ENCODE results near the gene NIM1K. TPM values are rescaled to one million over a fixed set of nuclear protein-coding genes. Genes with fewer than 3 reads are reported as not detected.

NIM1K gene
- total RNA-seq, 1 experiment from 2014 or later, result 0.07 TPM

- no peak overlapping the region for H3K27ac Mint-ChIP-seq
- H3K4me3 Mint-ChIP-seq, result no peak overlapping the region
- CTCF ChIA-PET, result no interaction called here
- H3K4me1 Mint-ChIP-seq, result peaks cover 22% of the 10 kb centered on the region
- DNase-seq (ENCODE audit: low spot score), result no peak
- TF ChIP-seq FOXP1 (CRISPR knock-in tag; IDR thresholded peaks at IDR 0.05; ENCODE audit: borderline replicate concordance) (no peak), TCF7 (CRISPR knock-in tag; IDR thresholded peaks at IDR 0.05; ENCODE audit: low read depth) (no peak), NFYB (CRISPR knock-in tag; conservative IDR thresholded peaks at IDR 0.05; ENCODE audit: low read depth) (no peak), NFATC4 (CRISPR knock-in tag; IDR thresholded peaks at IDR 0.05) (no peak), NFE2L1 (CRISPR knock-in tag; IDR thresholded peaks at IDR 0.05) (no peak), ERG (CRISPR knock-in tag; IDR thresholded peaks at IDR 0.05) (no peak), ZNF219 (CRISPR knock-in tag; IDR thresholded peaks at IDR 0.05; ENCODE audit: borderline replicate concordance) (no peak)
- TF ChIP-seq, protein P1, sequence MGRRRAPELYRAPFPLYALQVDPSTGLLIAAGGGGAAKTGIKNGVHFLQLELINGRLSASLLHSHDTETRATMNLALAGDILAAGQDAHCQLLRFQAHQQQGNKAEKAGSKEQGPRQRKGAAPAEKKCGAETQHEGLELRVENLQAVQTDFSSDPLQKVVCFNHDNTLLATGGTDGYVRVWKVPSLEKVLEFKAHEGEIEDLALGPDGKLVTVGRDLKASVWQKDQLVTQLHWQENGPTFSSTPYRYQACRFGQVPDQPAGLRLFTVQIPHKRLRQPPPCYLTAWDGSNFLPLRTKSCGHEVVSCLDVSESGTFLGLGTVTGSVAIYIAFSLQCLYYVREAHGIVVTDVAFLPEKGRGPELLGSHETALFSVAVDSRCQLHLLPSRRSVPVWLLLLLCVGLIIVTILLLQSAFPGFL (CRISPR knock-in tag; IDR thresholded peaks at IDR 0.05; ENCODE audit: borderline replicate concordance), result no peak
- TF ChIP-seq, protein P2, sequence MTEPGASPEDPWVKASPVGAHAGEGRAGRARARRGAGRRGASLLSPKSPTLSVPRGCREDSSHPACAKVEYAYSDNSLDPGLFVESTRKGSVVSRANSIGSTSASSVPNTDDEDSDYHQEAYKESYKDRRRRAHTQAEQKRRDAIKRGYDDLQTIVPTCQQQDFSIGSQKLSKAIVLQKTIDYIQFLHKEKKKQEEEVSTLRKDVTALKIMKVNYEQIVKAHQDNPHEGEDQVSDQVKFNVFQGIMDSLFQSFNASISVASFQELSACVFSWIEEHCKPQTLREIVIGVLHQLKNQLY (CRISPR knock-in tag; IDR thresholded peaks at IDR 0.05), result no peak
- TF ChIP-seq, protein P3, sequence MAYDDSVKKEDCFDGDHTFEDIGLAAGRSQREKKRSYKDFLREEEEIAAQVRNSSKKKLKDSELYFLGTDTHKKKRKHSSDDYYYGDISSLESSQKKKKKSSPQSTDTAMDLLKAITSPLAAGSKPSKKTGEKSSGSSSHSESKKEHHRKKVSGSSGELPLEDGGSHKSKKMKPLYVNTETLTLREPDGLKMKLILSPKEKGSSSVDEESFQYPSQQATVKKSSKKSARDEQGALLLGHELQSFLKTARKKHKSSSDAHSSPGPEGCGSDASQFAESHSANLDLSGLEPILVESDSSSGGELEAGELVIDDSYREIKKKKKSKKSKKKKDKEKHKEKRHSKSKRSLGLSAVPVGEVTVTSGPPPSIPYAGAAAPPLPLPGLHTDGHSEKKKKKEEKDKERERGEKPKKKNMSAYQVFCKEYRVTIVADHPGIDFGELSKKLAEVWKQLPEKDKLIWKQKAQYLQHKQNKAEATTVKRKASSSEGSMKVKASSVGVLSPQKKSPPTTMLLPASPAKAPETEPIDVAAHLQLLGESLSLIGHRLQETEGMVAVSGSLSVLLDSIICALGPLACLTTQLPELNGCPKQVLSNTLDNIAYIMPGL (CRISPR knock-in tag; IDR thresholded peaks at IDR 0.05), result no peak
- ATAC-seq, result no peak
- POLR2A ChIA-PET, result interaction anchor here (0.7 kb wide), 1 partner anchor 14 kb away, joined by 3 read pairs; no protein-coding TSS in a partner anchor
- H3K27me3 Mint-ChIP-seq (ENCODE audit: low read depth), result no peaks in the 10 kb centered on the region
- no peaks in the 10 kb centered on the region for H3K9me3 Mint-ChIP-seq
- peaks cover 24% of the 10 kb centered on the region for H3K36me3 Mint-ChIP-seq
Observed at GRCh38 chr5:43156388-43156787, 35.6 kb upstream of the NIM1K start.

DNA sequence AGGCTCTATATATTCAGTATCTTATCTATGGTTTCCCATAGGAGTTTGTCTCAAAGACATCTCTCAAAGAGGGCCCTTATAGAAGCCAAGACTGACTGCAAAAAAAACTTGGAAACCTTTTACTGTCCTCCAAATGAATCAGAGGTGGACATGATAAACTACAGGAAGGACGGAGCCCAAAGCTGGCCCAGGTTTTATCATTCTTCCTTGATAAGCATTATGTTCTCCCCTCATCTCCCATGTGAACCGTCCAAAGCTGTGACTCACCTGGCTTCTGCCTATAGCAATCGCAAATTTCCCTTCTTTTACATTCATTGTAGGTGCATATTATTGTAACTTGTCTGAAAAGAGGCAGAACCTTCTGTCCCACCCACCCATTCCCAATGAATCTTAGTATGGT, 35.0 kb upstream of the NIM1K start:
- CTCF ChIA-PET, result no interaction called here
- Mint-ChIP-seq H3K9me3 (no peaks in the 10 kb centered on the region), H3K27ac (no peak overlapping the region), H3K4me1 (peaks cover 22% of the 10 kb centered on the region), H3K36me3 (peaks cover 31% of the 10 kb centered on the region), H3K4me3 (no peak overlapping the region), H3K27me3 (ENCODE audit: low read depth) (no peaks in the 10 kb centered on the region)
- no peak for DNase-seq (ENCODE audit: low spot score)
- TF ChIP-seq, protein P4, sequence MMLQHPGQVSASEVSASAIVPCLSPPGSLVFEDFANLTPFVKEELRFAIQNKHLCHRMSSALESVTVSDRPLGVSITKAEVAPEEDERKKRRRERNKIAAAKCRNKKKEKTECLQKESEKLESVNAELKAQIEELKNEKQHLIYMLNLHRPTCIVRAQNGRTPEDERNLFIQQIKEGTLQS (CRISPR knock-in tag; conservative IDR thresholded peaks at IDR 0.05), result no peak
- TF ChIP-seq, protein P2 (CRISPR knock-in tag; IDR thresholded peaks at IDR 0.05), result no peak
- no peak for TF ChIP-seq GTF2I (CRISPR knock-in tag; conservative IDR thresholded peaks at IDR 0.05)
- TF ChIP-seq NFYB (CRISPR knock-in tag; conservative IDR thresholded peaks at IDR 0.05; ENCODE audit: low read depth), result no peak
- TF ChIP-seq ZNF396 (CRISPR knock-in tag; IDR thresholded peaks at IDR 0.05; ENCODE audit: borderline replicate concordance), result no peak
- TF ChIP-seq ZNF219 (CRISPR knock-in tag; IDR thresholded peaks at IDR 0.05; ENCODE audit: borderline replicate concordance), result no peak
- POLR2A ChIA-PET, result interaction anchor here (0.7 kb wide), 1 partner anchor 15 kb away, joined by 3 read pairs; no protein-coding TSS in a partner anchor
- no peak for ATAC-seq

GRCh38 chr5:43161244-43161643, 30.8 kb upstream of the NIM1K start:
- no peak for ATAC-seq
- Mint-ChIP-seq H3K27ac (no peak overlapping the region), H3K36me3 (peaks cover 39% of the 10 kb centered on the region), H3K9me3 (no peaks in the 10 kb centered on the region), H3K4me1 (peaks cover 9% of the 10 kb centered on the region), H3K27me3 (ENCODE audit: low read depth) (no peaks in the 10 kb centered on the region), H3K4me3 (no peak overlapping the region)
- ChIA-PET POLR2A (no interaction called here), CTCF (no interaction called here)
- DNase-seq (ENCODE audit: low spot score), result no peak
- TF ChIP-seq FOXP1 (CRISPR knock-in tag; IDR thresholded peaks at IDR 0.05; ENCODE audit: borderline replicate concordance), result no peak
- TF ChIP-seq IRF1 (CRISPR knock-in tag; IDR thresholded peaks at IDR 0.05), result no peak
- no peak for TF ChIP-seq RORB (CRISPR knock-in tag; IDR thresholded peaks at IDR 0.05)
- TF ChIP-seq CREB1 (CRISPR knock-in tag; IDR thresholded peaks at IDR 0.05), result no peak
- TF ChIP-seq ZNF232 (CRISPR knock-in tag; IDR thresholded peaks at IDR 0.05), result no peak
- no peak for TF ChIP-seq ZNF121 (CRISPR knock-in tag; IDR thresholded peaks at IDR 0.05)
- no peak for TF ChIP-seq ELF4 (CRISPR knock-in tag; IDR thresholded peaks at IDR 0.05; ENCODE audit: low read depth)
- TF ChIP-seq ZNF281 (CRISPR knock-in tag; IDR thresholded peaks at IDR 0.05), result no peak
- TF ChIP-seq, protein P2 (CRISPR knock-in tag; IDR thresholded peaks at IDR 0.05), result no peak
- no peak for TF ChIP-seq GRHL2 (CRISPR knock-in tag; IDR thresholded peaks at IDR 0.05; ENCODE audit: insufficient replicate concordance, severe bottlenecking)
- no peak for TF ChIP-seq CBFB (CRISPR knock-in tag; IDR thresholded peaks at IDR 0.05; ENCODE audit: low read depth)
